ENCODE results near the gene SLC22A1.
A peak's percentile ranks its signal among the peaks of the same experiment; 100 is the strongest.
"Not testable (repeated sequence)": the region's sequence is repeated elsewhere in the genome, so short reads cannot be mapped to it uniquely, and the experiment has no call there.

The SLC22A1 gene

GRCh38 chr6:160163912-160164311 lies 42.3 kb downstream of the SLC22A1 start:
- DNase-seq (ENCODE audit: low read depth) = no peak
- H3K4me3 ChIP-seq (ENCODE audit: low read depth, low read length) = no peak overlapping the region
- no peak for TF ChIP-seq CTCF (IDR thresholded peaks at IDR 0.05; ENCODE audit: control insufficient read depth, extremely low read depth, insufficient read depth)

- H3K4me3 ChIP-seq (ENCODE audit: low read depth, low read length); DNase-seq (ENCODE audit: low read depth): not testable (repeated sequence)
These were observed 44.3 kb downstream of the SLC22A1 start for GRCh38 chr6:160165928-160166327.

GRCh38 chr6:160167604-160168399 lies 46.2 kb downstream of the SLC22A1 start:
- TF ChIP-seq CTCF (IDR thresholded peaks at IDR 0.05; ENCODE audit: control insufficient read depth, extremely low read depth, insufficient read depth) = peak; percentile 39; the same call in 1 of the 2 replicates
- no peak overlapping the region for H3K4me3 ChIP-seq (ENCODE audit: low read depth, low read length)
- DNase-seq (ENCODE audit: low read depth) = peak; percentile 85

GRCh38 chr6:160170018-160170680 lies 48.5 kb downstream of the SLC22A1 start:
- no peak overlapping the region for H3K4me3 ChIP-seq (ENCODE audit: low read depth, low read length)
- no peak for TF ChIP-seq CTCF (IDR thresholded peaks at IDR 0.05; ENCODE audit: control insufficient read depth, extremely low read depth, insufficient read depth)
- no peak for DNase-seq (ENCODE audit: low read depth)

GRCh38 chr6:160172704-160173103 lies 51.1 kb downstream of the SLC22A1 start:
- no peak for TF ChIP-seq CTCF (IDR thresholded peaks at IDR 0.05; ENCODE audit: control insufficient read depth, extremely low read depth, insufficient read depth)
- DNase-seq (ENCODE audit: low read depth) = peak; percentile 96
- H3K4me3 ChIP-seq (ENCODE audit: low read depth, low read length) = no peak overlapping the region

GRCh38 chr6:160173806-160174527 lies 52.4 kb downstream of the SLC22A1 start:
- no peak overlapping the region for H3K4me3 ChIP-seq (ENCODE audit: low read depth, low read length)
- TF ChIP-seq CTCF (IDR thresholded peaks at IDR 0.05; ENCODE audit: control insufficient read depth, extremely low read depth, insufficient read depth) = no peak
- no peak for DNase-seq (ENCODE audit: low read depth)

GRCh38 chr6:160174681-160175080 lies 53.1 kb downstream of the SLC22A1 start:
- no peak for DNase-seq (ENCODE audit: low read depth)
- no peak overlapping the region for H3K4me3 ChIP-seq (ENCODE audit: low read depth, low read length)

More at GRCh38 chr6:160174681-160175080, 53.1 kb downstream of the SLC22A1 start:
- no peak for TF ChIP-seq CTCF (IDR thresholded peaks at IDR 0.05; ENCODE audit: control insufficient read depth, extremely low read depth, insufficient read depth)
